ENCODE data around the gene TNC. TPM values are rescaled to one million over a fixed set of nuclear protein-coding genes. Genes with fewer than 3 reads are reported as not detected.

The TNC gene
- polyA plus RNA-seq, 2 donors, result 5.3 to 16.3 TPM

DNA sequence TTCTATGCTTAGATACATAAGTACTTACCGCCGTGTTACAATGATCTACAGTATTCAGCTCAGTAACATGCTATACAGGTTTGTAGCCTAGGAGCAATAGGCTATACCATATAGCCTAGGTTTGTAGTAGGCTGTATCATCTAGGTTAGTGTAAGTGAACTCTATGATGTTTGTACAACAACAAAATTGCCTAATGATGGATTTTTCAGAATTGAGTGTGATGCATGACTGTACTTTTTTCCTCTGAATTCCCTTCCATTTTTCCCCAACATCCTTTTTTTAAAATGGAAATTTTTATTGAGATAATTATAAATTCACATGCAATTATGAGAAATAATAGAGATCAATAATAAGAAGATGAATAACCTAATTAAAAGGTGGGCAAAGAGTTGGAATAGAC, 119.6 kb downstream of the TNC start:
- H3K27me3 ChIP-seq (ENCODE audit: control insufficient read depth in 1 of 2, insufficient read depth in 2 of 2, low read length in 2 of 2), result no peaks in the 10 kb centered on the region
- H3K36me3 ChIP-seq (ENCODE audit: control insufficient read depth in 2 of 2, insufficient read depth in 2 of 2, low read length in 1 of 2), result no peaks in the 10 kb centered on the region
- H3K4me3 ChIP-seq (ENCODE audit: low read depth in 1 of 2, low read length in 2 of 2), result no peak overlapping the region
- H3K27ac ChIP-seq (ENCODE audit: low read depth in 2 of 2, low read length in 1 of 2), result no peak overlapping the region
- peaks cover 0 to 3% of the 10 kb centered on the region in 2 donors for H3K4me1 ChIP-seq (ENCODE audit: control insufficient read depth in 2 of 2, insufficient read depth in 2 of 2, low read length in 1 of 2)
- H3K9me3 ChIP-seq (ENCODE audit: control insufficient read depth in 2 of 2, insufficient read depth in 1 of 2, low read depth in 1 of 2, low read length in 1 of 2), result no peaks in the 10 kb centered on the region
- WGBS, 2 donors, result 54 to 80% methylated on average over 2 of the region's 2 CpGs

GRCh38 chr9:114995681-114996221, 122.2 kb downstream of the TNC start:
- 48 to 69% methylated on average over 10 of the region's 10 CpGs for WGBS, 2 donors
- Histone ChIP-seq H3K4me1 (ENCODE audit: control insufficient read depth in 2 of 2, insufficient read depth in 2 of 2, low read length in 1 of 2) (peaks cover 0 to 3% of the 10 kb centered on the region in 2 donors), H3K27me3 (ENCODE audit: control insufficient read depth in 1 of 2, insufficient read depth in 2 of 2, low read length in 2 of 2) (no peaks in the 10 kb centered on the region), H3K4me3 (ENCODE audit: low read depth in 1 of 2, low read length in 2 of 2) (no peak overlapping the region), H3K27ac (ENCODE audit: low read depth in 2 of 2, low read length in 1 of 2) (no peak overlapping the region), H3K36me3 (ENCODE audit: control insufficient read depth in 2 of 2, insufficient read depth in 2 of 2, low read length in 1 of 2) (no peaks in the 10 kb centered on the region), H3K9me3 (ENCODE audit: control insufficient read depth in 2 of 2, insufficient read depth in 1 of 2, low read depth in 1 of 2, low read length in 1 of 2) (no peaks in the 10 kb centered on the region)

GRCh38 chr9:114994768-114995167, 123.2 kb downstream of the TNC start:
- no peaks in the 10 kb centered on the region for H3K27me3 ChIP-seq (ENCODE audit: control insufficient read depth in 1 of 2, insufficient read depth in 2 of 2, low read length in 2 of 2)

GRCh38 chr9:114991861-114992260, 126.1 kb downstream of the TNC start:
- no peaks in the 10 kb centered on the region for H3K27me3 ChIP-seq (ENCODE audit: control insufficient read depth in 1 of 2, insufficient read depth in 2 of 2, low read length in 2 of 2)
- H3K36me3 ChIP-seq (ENCODE audit: control insufficient read depth in 2 of 2, insufficient read depth in 2 of 2, low read length in 1 of 2), result no peaks in the 10 kb centered on the region
- H3K9me3 ChIP-seq (ENCODE audit: control insufficient read depth in 2 of 2, insufficient read depth in 1 of 2, low read depth in 1 of 2, low read length in 1 of 2), result no peaks in the 10 kb centered on the region
- no peaks in the 10 kb centered on the region for H3K4me1 ChIP-seq (ENCODE audit: control insufficient read depth in 2 of 2, insufficient read depth in 2 of 2, low read length in 1 of 2)
- 78% methylated on average over 7 of the region's 7 CpGs for WGBS, 2 donors
- H3K27ac ChIP-seq (ENCODE audit: low read depth in 2 of 2, low read length in 1 of 2), result no peak overlapping the region
- H3K4me3 ChIP-seq (ENCODE audit: low read depth in 1 of 2, low read length in 2 of 2), result no peak overlapping the region

More at GRCh38 chr9:114994768-114995167, 123.2 kb downstream of the TNC start:
- H3K4me3 ChIP-seq (ENCODE audit: low read depth in 1 of 2, low read length in 2 of 2), result no peak overlapping the region
- no peaks in the 10 kb centered on the region for H3K9me3 ChIP-seq (ENCODE audit: control insufficient read depth in 2 of 2, insufficient read depth in 1 of 2, low read depth in 1 of 2, low read length in 1 of 2)
- H3K36me3 ChIP-seq (ENCODE audit: control insufficient read depth in 2 of 2, insufficient read depth in 2 of 2, low read length in 1 of 2), result no peaks in the 10 kb centered on the region
- no peaks in the 10 kb centered on the region for H3K4me1 ChIP-seq (ENCODE audit: control insufficient read depth in 2 of 2, insufficient read depth in 2 of 2, low read length in 1 of 2)
- H3K27ac ChIP-seq (ENCODE audit: low read depth in 2 of 2, low read length in 1 of 2), result no peak overlapping the region

GRCh38 chr9:114990901-114991300, 127.1 kb downstream of the TNC start:
- Histone ChIP-seq H3K4me1 (ENCODE audit: control insufficient read depth in 2 of 2, insufficient read depth in 2 of 2, low read length in 1 of 2) (no peaks in the 10 kb centered on the region), H3K27me3 (ENCODE audit: control insufficient read depth in 1 of 2, insufficient read depth in 2 of 2, low read length in 2 of 2) (no peaks in the 10 kb centered on the region), H3K4me3 (ENCODE audit: low read depth in 1 of 2, low read length in 2 of 2) (no peak overlapping the region), H3K27ac (ENCODE audit: low read depth in 2 of 2, low read length in 1 of 2) (no peak overlapping the region), H3K36me3 (ENCODE audit: control insufficient read depth in 2 of 2, insufficient read depth in 2 of 2, low read length in 1 of 2) (no peaks in the 10 kb centered on the region), H3K9me3 (ENCODE audit: control insufficient read depth in 2 of 2, insufficient read depth in 1 of 2, low read depth in 1 of 2, low read length in 1 of 2) (no peaks in the 10 kb centered on the region)
- WGBS, 2 donors, result 86 to 87% methylated on average over 6 of the region's 6 CpGs

- peaks cover 0 to 4% of the 10 kb centered on the region in 2 donors for H3K27me3 ChIP-seq (ENCODE audit: control insufficient read depth in 1 of 2, insufficient read depth in 2 of 2, low read length in 2 of 2)
- H3K27ac ChIP-seq (ENCODE audit: low read depth in 2 of 2, low read length in 1 of 2), result no peak overlapping the region
- no peak overlapping the region for H3K4me3 ChIP-seq (ENCODE audit: low read depth in 1 of 2, low read length in 2 of 2)
- WGBS, 2 donors, result 53 to 56% methylated on average over 4 of the region's 4 CpGs
- no peaks in the 10 kb centered on the region for H3K4me1 ChIP-seq (ENCODE audit: control insufficient read depth in 2 of 2, insufficient read depth in 2 of 2, low read length in 1 of 2)
- H3K9me3 ChIP-seq (ENCODE audit: control insufficient read depth in 2 of 2, insufficient read depth in 1 of 2, low read depth in 1 of 2, low read length in 1 of 2), result no peaks in the 10 kb centered on the region
- H3K36me3 ChIP-seq (ENCODE audit: control insufficient read depth in 2 of 2, insufficient read depth in 2 of 2, low read length in 1 of 2), result no peaks in the 10 kb centered on the region
Observed at GRCh38 chr9:114989600-114990410, 128.2 kb downstream of the TNC start.

GRCh38 chr9:114988962-114989599, 128.9 kb downstream of the TNC start:
- WGBS, 2 donors, result 75 to 85% methylated on average over 8 of the region's 8 CpGs

GRCh38 chr9:114987116-114987515, 130.8 kb downstream of the TNC start:
- 85 to 91% methylated on average over 1 of the region's 1 CpG for WGBS, 2 donors
- H3K9me3 ChIP-seq (ENCODE audit: control insufficient read depth in 2 of 2, insufficient read depth in 1 of 2, low read depth in 1 of 2, low read length in 1 of 2), result no peaks in the 10 kb centered on the region
- H3K4me3 ChIP-seq (ENCODE audit: low read depth in 1 of 2, low read length in 2 of 2), result no peak overlapping the region
- H3K27ac ChIP-seq (ENCODE audit: low read depth in 2 of 2, low read length in 1 of 2), result no peak overlapping the region
- peaks cover 0 to 4% of the 10 kb centered on the region in 2 donors for H3K27me3 ChIP-seq (ENCODE audit: control insufficient read depth in 1 of 2, insufficient read depth in 2 of 2, low read length in 2 of 2)
- no peaks in the 10 kb centered on the region for H3K36me3 ChIP-seq (ENCODE audit: control insufficient read depth in 2 of 2, insufficient read depth in 2 of 2, low read length in 1 of 2)
- H3K4me1 ChIP-seq (ENCODE audit: control insufficient read depth in 2 of 2, insufficient read depth in 2 of 2, low read length in 1 of 2), result no peaks in the 10 kb centered on the region

More at GRCh38 chr9:114988962-114989599, 128.9 kb downstream of the TNC start:
- Histone ChIP-seq H3K4me1 (ENCODE audit: control insufficient read depth in 2 of 2, insufficient read depth in 2 of 2, low read length in 1 of 2) (no peaks in the 10 kb centered on the region), H3K36me3 (ENCODE audit: control insufficient read depth in 2 of 2, insufficient read depth in 2 of 2, low read length in 1 of 2) (no peaks in the 10 kb centered on the region), H3K4me3 (ENCODE audit: low read depth in 1 of 2, low read length in 2 of 2) (no peak overlapping the region), H3K27me3 (ENCODE audit: control insufficient read depth in 1 of 2, insufficient read depth in 2 of 2, low read length in 2 of 2) (peaks cover 0 to 4% of the 10 kb centered on the region in 2 donors), H3K9me3 (ENCODE audit: control insufficient read depth in 2 of 2, insufficient read depth in 1 of 2, low read depth in 1 of 2, low read length in 1 of 2) (no peaks in the 10 kb centered on the region), H3K27ac (ENCODE audit: low read depth in 2 of 2, low read length in 1 of 2) (no peak overlapping the region)

DNA sequence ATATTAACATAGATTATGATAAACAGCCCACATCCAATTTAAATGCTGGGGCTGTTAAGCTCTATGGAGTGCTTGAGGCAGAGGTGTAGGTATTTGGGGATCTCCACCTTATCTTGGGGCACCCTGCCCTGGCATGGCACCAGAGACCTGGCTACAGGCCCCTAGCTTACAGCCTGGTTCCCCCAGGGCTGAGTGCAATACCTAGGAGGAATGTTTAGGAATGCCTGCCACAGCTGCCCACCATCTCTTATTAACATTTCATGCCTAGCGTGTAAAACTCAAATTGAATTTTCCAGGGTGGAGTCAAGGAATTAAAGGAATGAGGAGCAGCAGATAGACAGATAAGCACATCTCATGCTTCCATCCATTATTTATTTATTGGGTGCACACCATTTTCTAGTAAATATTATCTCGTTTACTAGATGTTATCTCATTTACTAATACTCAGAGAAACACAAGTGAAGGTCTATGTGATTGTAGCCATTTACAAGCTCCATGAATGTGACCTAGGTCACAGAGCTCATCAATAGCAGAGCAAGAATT, 131.9 kb downstream of the TNC start:
- 67 to 68% methylated on average over 2 of the region's 2 CpGs for WGBS, 2 donors
- Histone ChIP-seq H3K27me3 (ENCODE audit: control insufficient read depth in 1 of 2, insufficient read depth in 2 of 2, low read length in 2 of 2) (peaks cover 0 to 4% of the 10 kb centered on the region in 2 donors), H3K27ac (ENCODE audit: low read depth in 2 of 2, low read length in 1 of 2) (no peak overlapping the region), H3K9me3 (ENCODE audit: control insufficient read depth in 2 of 2, insufficient read depth in 1 of 2, low read depth in 1 of 2, low read length in 1 of 2) (no peaks in the 10 kb centered on the region), H3K4me3 (ENCODE audit: low read depth in 1 of 2, low read length in 2 of 2) (no peak overlapping the region), H3K36me3 (ENCODE audit: control insufficient read depth in 2 of 2, insufficient read depth in 2 of 2, low read length in 1 of 2) (no peaks in the 10 kb centered on the region), H3K4me1 (ENCODE audit: control insufficient read depth in 2 of 2, insufficient read depth in 2 of 2, low read length in 1 of 2) (no peaks in the 10 kb centered on the region)

Data from esophagus (tissue), 2 donors.